NCI-H2081 (cell line): ENCODE measurements around the gene HS6ST2.

Experiments used
- DNase-seq, 2 experiments: peaks; one replicate each; lab custom pipeline; 2025; lab: John Stamatoyannopoulos, UW

The HS6ST2 gene

DNA sequence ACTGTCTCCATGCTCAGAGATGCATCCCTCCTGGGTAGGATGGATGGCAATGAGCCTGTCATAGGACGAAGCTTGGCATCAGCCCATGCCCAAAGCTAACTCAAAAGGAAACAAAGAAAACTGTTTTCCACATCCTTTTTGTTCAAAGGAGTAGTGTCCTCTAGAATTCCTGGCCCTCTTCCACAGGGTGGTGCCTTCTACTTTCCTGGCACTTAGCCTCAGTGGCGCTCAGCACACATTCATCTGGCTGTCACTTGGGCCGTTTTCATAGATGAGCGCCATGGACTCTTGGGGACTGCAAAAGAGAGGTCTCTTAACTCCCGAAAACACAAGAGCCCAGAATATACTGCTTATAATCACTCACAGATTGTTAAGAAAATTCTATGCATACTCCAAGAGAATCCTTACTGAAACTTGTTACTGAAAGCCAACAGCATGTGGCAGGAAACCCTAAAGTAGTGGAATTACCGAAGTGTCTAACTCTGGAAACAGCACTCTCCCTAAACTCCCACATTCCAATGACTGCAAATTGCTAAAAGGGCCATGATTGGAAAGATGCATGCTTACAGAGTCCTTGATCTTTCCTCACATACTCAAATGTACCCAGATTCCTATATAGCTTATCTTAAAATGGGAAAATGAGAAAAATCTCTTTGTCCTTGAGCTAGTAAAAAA is 110.0 kb downstream of the HS6ST2 start:
- no peak for DNase-seq

- DNase-seq: no peak
Observed at GRCh38 chrX:132843363-132843762, 115.1 kb downstream of the HS6ST2 start.

DNA sequence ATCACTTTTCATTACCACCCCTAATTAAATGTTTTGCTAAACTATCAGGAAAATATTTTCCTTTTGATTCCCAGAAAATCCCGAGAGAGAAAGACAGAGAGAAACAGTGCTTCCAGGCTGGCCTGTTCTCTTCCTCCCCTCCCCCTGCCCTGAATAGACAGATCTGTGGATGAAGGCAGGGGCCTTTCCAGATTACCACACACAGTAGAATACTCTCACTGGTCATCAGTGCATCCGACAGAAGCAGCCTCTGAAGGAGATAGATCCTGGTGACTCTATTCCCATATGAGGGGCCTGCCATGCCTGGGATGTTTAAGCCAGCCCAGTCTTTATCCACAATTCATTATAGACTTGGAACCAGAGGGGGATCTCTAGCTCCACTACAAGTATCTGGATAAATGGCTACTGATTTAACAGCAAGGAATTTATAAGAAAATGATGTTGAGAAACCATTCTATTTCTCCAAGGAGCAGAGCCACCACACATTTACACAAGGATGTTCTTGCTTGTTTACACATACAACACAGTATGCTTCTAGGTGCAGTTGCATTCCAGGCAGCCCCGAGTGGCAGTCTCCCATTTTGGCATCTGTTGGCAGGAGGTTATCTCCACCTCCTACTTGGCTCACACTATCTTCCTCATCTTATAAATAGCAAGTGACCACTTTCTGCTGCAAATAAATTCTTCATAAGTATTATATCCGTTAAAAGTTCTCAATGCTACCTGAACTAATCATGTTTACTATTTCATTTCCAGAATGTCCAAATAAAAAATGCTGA is 115.8 kb downstream of the HS6ST2 start:
- DNase-seq: no peak

GRCh38 chrX:132837967-132838366 is 120.5 kb downstream of the HS6ST2 start:
- no peak for DNase-seq

GRCh38 chrX:132837126-132837525 is 121.3 kb downstream of the HS6ST2 start:
- no peak for DNase-seq

DNA sequence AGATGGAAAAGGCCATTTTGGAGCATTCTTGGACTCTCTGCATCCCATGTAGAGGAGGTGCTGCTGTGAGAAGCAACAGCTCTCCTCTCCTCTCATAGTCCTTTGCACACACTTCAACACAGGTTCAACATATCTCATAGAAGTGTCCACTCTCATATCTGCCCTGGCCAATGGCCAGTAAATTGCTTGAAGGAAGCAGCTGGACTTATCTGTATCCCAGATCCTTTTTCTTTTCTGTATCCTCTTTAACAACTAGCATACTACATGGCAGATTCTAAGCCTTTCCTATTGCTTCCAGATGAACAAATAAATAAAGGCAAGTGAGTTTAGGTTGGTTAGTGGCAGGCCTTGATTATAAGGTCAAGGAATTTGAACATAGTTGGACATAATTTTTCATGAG is 122.0 kb downstream of the HS6ST2 start:
- DNase-seq: no peak

GRCh38 chrX:132834741-132835140 is 123.7 kb downstream of the HS6ST2 start:
- DNase-seq: no peak

DNA sequence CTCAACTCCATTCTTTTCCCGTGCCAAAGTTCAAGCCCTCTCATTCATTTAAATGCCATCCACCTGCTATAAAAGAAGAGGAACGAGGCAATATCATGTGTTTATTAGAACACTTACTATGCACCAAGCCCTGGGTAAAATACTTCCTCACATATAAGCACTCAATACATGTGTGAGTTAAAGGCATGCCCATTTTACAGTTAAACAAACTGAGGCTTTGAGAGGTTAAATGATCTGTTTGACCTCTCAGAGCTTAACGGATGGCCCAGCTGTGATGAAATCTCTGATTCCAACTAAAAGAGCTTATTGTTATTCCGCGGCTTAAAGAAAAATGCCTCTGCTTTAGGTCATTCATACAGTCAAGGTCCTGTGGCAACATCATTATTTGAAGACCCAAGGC is 124.3 kb downstream of the HS6ST2 start:
- DNase-seq: no peak

DNA sequence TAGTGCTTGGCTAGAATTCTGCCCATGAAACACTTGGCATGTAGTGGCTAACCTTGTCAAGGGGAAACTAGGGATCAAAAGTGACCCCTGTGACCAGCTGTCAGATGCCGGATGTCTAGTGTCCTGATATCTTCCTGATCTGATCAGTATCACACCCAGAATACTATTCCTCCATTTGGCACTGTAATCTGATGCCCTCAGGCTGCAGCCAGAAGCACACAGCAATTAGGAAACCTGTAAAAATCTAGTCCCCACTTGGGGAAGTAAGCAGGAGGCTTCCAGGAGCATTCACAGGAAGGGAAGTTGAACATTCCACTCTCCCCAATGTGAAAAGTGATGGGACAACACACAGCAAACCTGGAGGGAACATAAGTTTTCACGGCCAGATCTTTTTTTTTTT is 125.1 kb downstream of the HS6ST2 start:
- no peak for DNase-seq

DNA sequence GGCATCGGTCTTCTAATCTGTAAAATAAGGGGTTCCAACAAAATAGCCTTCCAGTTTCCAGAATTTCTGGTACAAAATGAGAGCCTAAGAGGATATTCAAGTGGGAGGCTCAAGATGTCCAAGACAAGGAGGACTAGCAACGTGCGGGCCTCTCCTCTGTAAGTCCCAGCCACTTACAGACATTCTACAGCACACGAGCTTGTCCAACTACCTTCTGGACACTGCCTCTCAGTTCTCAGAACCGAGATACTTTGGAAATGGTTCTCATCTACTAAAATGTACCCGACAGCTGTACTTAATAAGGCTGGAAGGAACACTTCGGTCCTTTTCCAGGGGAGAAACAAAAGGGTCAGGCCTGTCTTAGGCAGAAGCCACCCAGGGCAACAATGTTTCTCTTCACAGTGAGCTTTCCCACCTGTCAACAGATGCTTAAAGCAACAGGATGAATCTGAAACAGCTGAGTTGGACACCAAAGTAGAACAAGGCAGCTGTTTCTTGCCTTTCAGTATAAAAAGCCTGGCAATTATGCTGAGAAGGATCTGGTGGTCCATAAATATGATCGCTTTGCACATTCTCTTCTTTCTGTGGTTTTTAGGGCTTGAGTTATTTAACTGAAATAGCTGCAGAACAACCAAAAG is 127.0 kb downstream of the HS6ST2 start:
- no peak for DNase-seq

DNA sequence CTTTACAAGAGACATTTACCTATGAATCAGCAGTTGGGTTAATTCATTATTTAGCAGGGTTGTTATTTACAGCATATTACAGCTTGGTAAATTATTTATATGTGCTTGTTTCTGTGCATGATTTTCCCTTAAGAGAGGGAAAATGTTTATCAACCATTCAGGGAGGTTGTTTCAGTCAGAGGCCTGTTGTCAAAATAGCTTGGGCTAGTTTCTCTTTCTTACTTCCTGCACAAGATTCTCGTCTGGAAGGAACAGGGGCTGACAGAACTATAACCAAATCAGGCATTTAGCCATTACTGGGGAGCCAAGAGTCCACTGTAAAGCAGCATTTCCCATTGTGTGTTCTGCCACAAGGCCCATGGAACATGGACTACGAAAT is 135.8 kb downstream of the HS6ST2 start:
- DNase-seq: no peak

GRCh38 chrX:132821974-132822633 is 136.3 kb downstream of the HS6ST2 start:
- DNase-seq: no peak

- no peak for DNase-seq
Observed at GRCh38 chrX:132820675-132821074, 137.8 kb downstream of the HS6ST2 start.

DNA sequence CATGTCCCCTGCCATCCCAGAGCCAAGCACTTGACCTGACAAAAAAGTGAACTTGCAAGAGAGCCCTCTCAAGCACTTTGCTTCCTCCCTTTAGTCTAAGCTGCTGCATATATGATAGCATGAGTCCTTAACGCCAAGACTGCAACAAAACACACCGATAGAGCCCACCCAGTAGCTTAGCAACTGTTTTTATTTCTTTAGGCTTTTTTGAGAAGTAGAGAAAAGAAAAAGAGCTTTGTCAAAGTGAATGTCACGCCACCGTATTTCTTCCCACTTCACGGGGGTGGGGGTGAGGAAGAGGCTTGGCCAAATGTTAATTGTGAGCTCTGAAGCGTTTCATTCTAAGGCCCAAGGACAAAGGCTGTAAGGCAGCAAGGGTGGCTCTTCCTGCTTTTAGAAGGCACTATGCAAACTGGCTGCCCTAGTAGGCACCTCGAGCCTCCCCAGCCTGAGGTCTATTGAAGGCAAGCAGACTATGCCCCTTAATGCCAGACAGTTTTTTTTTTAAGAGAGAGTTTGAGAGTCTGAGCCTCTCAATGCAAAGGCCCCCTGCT is 138.6 kb downstream of the HS6ST2 start:
- no peak for DNase-seq

DNA sequence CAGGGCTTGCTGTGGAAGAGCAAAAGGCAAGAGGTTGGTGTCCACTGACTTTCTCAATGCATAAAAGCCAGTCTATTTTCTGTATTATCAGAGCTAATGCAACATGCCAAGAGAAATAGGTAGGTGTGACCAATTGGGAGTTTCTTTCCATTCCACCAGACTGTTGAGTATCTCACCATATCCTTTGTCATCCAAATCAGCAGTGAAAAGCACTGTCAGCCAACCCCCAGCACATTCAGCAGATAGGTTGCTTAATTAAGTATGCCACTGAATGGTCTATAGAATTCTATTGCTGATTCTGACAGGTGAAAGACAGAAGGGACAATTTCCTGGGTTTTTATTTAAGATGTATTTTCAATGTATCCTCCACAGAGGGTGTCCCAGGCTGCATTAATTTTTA is 139.8 kb downstream of the HS6ST2 start:
- no peak for DNase-seq

- no peak for DNase-seq
Observed at GRCh38 chrX:132815643-132816042, 142.8 kb downstream of the HS6ST2 start.

DNA sequence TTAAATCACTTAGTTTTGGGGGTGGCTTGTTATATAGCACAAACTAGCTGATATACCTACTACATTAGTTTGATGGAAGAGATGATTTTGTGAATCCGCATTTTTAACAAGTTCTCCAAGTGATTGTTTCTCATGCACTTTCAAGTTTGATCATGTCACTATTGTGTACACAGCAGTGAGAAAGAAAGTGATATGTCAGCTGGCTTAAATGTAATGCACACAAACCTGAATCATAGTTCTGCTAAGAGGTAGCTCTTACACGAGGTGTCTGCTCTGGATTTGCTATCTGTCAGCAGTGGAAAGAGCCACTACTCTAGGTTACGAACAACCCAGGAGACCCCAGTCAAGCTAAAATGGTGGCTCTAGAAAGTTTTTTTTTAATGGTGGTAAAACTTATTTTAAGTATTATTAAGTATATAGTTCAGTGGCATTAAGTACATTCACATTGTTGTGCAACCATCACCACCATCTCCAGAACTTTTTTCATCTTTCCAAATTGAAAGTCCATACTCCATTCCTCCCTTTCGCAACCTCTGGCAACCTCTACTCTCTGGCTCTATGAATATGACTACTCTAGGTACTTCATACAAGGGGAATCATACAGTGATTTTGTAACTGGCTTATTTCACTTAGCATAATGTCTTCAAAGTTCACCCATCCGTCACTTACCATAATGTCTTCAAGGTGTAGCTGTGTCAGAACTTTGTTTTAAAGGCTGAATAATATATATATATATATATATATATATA is 147.3 kb downstream of the HS6ST2 start:
- DNase-seq: no peak

DNA sequence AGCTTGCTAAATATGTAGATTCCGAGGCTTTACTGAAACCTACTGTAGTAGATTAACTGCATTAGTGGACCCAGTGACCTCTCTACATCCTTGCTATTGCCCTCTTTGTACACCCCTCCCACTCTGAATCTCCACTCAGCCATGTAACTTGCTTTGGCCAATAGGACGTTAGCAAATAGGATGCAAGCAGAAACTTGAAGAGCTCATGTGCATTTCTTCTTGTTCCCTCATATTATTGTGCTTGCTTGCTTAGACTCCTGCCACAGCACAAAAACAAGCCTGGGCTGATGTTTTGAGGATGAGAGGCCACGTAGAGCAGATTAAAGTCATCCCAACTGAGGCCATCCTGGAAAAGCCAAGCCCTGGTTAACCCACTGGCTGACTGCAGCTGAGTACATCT is 147.9 kb downstream of the HS6ST2 start:
- no peak for DNase-seq

DNA sequence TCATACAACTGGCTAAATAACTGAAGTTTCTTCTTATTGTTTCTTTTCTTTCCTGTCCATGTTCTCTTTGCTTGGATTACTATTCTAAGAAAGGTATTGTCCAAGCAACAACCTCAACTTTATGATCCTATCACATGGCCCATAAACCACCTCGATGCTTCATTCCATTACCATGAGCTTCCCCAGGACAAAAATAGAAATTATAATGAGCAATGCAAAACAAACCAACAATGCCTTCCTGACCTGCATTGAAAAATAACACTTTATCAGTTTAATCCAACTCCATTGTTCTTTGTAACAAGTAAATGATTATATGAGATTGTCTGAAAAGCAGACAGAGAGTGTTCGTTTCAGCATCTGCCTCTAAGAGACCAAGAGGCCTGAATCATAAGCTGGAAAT is 148.8 kb downstream of the HS6ST2 start:
- no peak for DNase-seq

GRCh38 chrX:132807411-132808030 is 150.9 kb downstream of the HS6ST2 start:
- DNase-seq: no peak

- DNase-seq: no peak
Observed at GRCh38 chrX:132802033-132802432, 156.4 kb downstream of the HS6ST2 start.
